ENCODE measurements around the gene SLC25A34.
A peak's percentile ranks its signal among the peaks of the same experiment; 100 is the strongest.
"Not testable (repeated sequence)": the region's sequence is repeated elsewhere in the genome, so short reads cannot be mapped to it uniquely, and the experiment has no call there.

The SLC25A34 gene

DNA sequence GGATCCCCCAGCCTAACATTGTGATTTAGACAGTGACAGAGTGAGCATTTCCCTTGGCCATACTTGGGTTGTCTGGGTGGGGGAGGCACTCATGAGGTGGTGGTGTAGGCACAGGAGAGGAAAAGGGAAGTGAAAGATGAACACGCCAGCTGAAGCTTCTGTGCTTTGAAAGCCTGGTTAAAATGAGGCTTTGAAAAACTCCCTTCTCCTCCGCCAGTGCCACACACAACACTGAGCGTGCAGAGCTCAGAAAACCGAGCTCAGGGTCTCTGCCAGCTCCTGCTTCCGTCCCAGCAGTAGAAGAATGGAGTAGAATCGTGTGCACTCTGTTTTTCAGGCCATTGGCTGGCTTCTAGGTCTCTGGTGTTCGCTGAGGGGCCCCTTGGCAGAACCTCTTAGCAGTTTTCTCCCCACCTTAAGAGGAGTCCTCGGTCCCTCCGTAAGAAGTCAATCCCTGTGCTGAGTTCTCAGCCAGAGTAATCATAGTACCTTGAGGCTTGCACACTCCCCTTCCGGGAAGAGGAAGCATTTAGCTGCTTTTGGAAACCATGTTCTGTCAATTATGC lies 39.0 kb upstream of the SLC25A34 start:
- TF ChIP-seq, protein P1, sequence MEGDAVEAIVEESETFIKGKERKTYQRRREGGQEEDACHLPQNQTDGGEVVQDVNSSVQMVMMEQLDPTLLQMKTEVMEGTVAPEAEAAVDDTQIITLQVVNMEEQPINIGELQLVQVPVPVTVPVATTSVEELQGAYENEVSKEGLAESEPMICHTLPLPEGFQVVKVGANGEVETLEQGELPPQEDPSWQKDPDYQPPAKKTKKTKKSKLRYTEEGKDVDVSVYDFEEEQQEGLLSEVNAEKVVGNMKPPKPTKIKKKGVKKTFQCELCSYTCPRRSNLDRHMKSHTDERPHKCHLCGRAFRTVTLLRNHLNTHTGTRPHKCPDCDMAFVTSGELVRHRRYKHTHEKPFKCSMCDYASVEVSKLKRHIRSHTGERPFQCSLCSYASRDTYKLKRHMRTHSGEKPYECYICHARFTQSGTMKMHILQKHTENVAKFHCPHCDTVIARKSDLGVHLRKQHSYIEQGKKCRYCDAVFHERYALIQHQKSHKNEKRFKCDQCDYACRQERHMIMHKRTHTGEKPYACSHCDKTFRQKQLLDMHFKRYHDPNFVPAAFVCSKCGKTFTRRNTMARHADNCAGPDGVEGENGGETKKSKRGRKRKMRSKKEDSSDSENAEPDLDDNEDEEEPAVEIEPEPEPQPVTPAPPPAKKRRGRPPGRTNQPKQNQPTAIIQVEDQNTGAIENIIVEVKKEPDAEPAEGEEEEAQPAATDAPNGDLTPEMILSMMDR (conservative IDR thresholded peaks at IDR 0.05; ENCODE audit: control insufficient read depth, insufficient read depth, low read depth, low read length) = no peak
- no peak overlapping the region for H3K4me3 ChIP-seq (ENCODE audit: control insufficient read depth, low read depth, low read length)
- DNase-seq (ENCODE audit: low read depth) = no peak

DNA sequence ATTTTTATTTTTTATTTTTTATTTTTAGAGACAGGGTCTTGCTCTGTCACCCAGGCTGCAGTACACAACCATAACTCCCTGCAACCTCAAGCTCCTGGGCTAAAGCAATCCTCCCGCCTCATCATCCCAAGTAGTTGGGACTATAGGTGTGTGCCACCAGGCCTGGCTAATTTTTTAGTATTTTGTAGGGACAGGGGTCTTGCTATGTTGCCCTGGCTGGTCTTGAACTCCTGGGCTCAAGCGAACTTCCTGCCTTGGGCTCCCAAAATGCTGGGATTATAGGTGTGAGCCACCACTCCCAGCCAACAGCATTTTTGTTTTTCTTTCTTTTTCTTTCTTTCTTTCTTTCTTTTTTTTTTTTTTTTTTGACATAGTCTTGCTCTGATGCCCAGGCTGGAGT lies 37.9 kb upstream of the SLC25A34 start:
- TF ChIP-seq, protein P1 (conservative IDR thresholded peaks at IDR 0.05; ENCODE audit: control insufficient read depth, insufficient read depth, low read depth, low read length) = no peak
- no peak overlapping the region for H3K4me3 ChIP-seq (ENCODE audit: control insufficient read depth, low read depth, low read length)
- no peak for DNase-seq (ENCODE audit: low read depth)

DNA sequence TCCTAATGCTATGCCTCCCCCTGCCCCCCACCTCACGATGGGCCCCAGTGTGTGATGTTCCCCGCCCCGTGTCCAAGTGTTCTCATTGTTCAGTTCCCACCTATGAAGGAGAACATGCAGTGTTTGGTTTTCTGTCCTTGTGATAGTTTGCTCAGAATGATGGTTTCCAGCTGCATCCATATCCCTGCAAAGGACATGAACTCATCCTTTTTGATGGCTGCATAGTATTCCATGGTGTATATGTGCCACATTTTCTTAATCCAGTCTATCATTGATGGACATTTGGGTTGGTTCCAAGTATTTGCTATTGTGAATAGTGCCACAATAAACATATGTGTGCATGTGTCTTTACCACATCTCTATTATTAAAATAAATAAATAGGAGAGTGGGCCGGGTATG lies 36.7 kb upstream of the SLC25A34 start:
- not testable (repeated sequence) for H3K4me3 ChIP-seq (ENCODE audit: control insufficient read depth, low read depth, low read length); DNase-seq (ENCODE audit: low read depth)

DNA sequence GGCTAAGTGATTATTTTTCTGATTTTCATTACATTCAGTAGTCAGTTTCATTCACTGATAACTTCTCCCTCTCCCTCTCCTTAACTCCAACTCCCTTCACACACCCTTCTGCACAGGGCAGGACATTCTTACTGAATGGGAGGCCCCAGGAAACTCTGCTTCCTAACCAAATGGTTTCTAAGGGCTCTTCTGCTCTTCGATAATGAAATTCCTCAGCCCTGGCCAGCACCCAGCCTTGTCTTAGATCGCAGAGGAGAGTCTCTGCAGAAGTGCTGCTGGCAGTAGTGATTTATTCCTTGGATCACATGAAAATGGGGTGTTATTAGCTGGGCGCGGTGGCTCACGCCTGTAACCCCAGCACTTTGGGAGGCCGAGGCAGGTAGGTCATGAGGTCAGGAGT lies 35.5 kb upstream of the SLC25A34 start:
- TF ChIP-seq, protein P1 (conservative IDR thresholded peaks at IDR 0.05; ENCODE audit: control insufficient read depth, insufficient read depth, low read depth, low read length) = no peak
- no peak overlapping the region for H3K4me3 ChIP-seq (ENCODE audit: control insufficient read depth, low read depth, low read length)
- DNase-seq (ENCODE audit: low read depth) = no peak

DNA sequence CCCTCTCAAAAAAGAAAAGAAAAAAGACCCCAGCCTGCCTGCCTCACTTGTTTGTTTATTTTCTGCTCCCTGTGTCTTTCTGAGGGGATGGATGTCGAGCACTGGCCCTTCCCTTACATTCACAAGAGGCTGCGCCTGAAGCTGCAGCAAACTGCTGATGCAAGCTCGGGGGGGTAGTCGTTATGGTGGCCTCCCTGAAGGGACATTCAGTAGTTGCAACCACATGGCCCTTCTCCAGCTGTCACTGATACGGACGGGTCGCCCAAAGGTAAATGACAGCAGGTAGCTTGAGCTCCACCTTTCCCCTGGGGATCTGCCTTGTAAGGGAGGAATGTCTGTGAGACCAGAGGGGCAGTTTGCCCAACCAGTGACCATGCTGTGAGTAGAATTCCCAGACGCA lies 34.3 kb upstream of the SLC25A34 start:
- TF ChIP-seq, protein P1 (conservative IDR thresholded peaks at IDR 0.05; ENCODE audit: control insufficient read depth, insufficient read depth, low read depth, low read length) = no peak
- DNase-seq (ENCODE audit: low read depth) = no peak
- H3K4me3 ChIP-seq (ENCODE audit: control insufficient read depth, low read depth, low read length) = no peak overlapping the region

DNA sequence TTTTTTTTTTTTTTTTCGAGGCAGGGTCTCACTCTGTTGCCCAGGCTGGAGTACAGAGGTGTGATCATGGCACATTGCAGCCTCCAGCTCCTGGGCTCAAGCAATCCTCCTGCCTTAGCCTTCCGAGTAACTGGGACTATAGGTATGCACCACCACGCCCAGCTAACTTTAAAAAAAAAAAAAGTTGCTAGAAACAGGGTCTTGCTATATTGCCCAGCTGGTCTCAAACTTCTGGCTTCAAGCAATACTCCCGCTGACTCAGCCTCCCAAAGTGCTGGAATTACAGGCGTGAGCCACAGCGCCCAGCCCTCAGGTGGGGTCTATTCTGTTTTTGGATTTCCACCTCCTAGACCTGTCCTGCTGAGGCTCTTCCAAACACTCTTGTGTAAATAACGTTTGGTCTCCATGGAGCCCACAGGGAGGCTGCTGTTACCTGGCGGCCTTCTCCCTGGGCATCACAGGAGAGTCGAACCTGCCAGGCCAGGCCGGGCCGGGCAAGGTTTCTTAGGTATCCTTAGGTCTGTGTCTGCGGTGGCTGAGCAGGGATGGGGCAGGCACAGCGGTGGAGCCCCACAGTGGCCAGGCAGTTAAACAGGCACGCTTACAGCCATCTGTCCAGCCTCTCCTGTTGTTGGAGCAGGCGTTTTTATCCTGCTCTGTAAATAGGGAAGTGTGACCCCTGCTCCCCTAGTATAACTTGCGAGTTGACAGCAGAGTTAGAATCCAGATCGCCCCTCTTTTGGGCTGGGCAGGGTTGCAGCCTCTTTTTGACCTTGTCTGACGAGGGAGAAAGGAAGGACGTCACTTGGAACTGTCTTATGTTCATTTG lies 33.1 kb upstream of the SLC25A34 start:
- TF ChIP-seq, protein P1 (conservative IDR thresholded peaks at IDR 0.05; ENCODE audit: control insufficient read depth, insufficient read depth, low read depth, low read length) = peak; percentile 39
- H3K4me3 ChIP-seq (ENCODE audit: control insufficient read depth, low read depth, low read length) = no peak overlapping the region
- peak; percentile 59 for DNase-seq (ENCODE audit: low read depth)

DNA sequence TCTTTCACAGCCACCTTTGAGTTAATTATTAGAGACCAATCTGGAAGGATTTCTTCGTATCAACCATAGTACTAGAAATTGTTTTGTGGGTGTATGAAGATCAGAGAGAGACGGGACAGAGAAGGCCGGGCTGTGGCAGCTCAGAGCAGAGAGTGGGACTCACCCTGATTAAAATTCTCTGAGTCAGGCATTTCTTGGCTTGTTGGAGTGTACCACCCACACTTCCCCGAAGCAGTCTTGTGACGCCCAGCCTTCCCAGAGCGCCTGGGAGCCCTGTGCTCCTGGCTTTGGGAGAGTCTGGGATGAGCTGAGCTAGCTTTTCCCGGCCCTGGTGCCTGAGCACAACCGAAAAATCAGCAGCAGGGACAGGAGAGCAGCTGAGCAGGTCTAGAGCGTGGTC lies 32.5 kb upstream of the SLC25A34 start:
- DNase-seq (ENCODE audit: low read depth) = peak; percentile 97
- H3K4me3 ChIP-seq (ENCODE audit: control insufficient read depth, low read depth, low read length) = no peak overlapping the region
- TF ChIP-seq, protein P1 (conservative IDR thresholded peaks at IDR 0.05; ENCODE audit: control insufficient read depth, insufficient read depth, low read depth, low read length) = no peak
